HG03045 (cell line): ENCODE results near the gene SH2B2.
"Not testable (repeated sequence)": the region's sequence is repeated elsewhere in the genome, so short reads cannot be mapped to it uniquely, and the experiment has no call there.

Experiments
- ATAC-seq: cut with Tn5 transposase; IDR thresholded peaks from one replicate; pipeline ENCODE4 v1.9.1; 2021; ENCODE audit warnings: mild to moderate bottlenecking, moderate library complexity; ENCODE audit not compliant: unreplicated experiment

SH2B2 gene

DNA sequence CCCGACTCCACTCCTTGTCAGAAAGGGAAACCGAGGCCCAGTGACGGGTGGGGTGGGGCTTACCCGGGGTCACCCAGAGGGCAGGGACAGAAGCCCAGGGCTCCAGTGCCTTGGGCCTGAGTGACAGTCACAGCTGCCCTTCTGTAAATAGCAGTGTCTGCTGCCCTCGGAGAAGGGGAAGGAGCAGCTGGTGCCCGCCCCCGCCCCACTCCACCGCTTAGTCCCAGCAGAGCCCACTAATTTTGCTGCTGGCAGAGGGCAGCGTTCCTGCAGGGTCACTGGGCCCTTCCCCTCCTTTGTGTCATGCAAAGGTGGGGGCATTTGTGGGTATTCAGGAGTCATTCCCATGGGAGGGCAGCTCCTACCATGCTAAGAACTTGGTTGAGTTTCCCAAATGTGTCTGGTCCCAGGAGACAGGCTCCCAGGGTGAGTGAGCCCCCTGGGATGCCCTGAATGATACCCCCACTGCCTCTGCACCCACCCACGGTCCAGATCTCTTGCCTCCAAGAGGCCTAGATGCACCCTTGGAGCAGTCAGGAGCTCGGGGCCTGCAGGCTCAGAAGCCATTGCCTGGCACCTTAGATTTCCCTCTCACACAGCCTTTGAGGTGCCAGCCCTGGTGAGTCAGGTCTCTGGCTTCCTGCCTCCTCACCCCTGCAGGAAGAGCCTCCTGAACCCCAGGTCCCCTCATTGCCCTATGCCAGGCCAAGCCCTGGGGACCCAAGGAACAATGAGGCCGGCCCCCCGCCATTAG lies 17.2 kb downstream of the SH2B2 start:
- ATAC-seq: no peak

GRCh38 chr7:102304668-102305067 lies 18.0 kb downstream of the SH2B2 start:
- no peak for ATAC-seq

DNA sequence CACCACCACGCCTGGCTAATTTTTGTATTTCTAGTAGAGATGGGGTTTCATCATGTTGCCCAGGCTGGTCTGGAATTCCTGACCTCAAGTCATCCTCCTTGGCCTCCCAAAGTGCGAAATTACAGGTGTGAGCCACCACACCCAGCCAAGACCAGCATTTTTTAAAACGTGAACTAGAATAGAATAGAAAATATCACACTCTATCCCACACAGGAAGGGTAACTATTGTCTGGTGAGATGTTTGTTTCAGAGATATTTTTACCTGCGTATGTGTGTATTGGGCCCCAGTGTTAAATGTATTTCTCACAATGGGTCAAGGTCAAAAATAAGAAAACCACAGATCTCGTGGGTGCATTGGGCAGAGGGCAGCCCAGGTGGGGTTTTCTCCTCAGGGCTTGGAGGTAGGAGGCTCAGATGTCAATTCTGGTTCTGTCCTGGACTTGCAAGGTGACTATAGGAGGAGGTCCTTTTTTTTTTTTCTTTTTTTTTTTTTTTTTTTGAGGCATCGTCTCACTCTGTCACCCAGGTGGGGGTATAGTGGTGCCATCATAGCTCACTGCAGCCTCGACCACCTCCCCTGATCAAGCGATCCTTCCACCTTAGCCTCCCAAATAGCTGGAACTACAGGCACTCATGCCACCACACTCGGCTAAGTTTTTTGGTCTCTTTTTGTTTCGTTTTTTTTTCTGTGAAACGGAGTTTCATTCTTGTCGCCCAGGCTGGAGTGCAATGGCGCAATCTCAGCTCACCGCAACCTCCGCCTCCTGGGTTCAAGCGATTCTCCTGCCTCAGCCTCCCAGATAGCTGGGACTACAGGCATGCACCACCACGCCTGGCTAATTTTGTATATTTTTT lies 19.0 kb downstream of the SH2B2 start:
- peak; percentile 48 for ATAC-seq

DNA sequence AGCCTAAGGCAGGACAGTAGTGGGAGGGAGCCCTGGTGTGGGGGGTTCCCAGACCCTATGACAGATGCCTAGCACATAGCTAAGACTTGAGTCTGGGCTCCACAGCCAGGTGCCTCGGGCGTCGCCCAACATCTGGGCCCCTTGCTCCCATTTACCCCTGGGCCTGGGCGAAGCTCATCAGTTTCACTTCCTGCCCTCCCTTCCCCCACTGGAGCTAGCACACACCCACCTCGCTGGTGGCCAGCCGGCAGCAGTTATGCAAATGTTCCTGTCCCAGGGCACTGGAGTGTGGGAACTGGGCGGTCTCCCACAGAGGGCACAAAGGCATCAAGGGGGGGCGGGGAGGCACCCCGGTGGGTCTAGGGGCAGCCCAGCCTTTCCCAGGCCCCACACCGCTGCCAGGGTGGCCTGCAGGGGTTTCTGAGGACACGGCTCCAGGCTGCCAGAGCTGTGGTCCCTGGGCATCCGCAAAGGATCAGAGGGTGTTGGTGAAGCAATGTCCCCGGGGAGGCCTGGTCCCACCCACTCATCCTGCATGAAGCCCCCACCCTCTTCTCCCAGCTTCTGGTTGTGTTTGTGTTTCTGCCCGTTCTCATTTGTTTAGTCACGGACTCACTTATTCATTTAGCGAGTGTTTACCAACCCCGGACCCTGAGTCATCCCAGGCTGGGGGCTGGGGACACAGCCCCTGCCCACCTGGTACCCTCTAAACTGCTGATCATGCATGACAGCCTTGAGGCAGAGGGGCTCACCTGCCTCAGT lies 20.4 kb downstream of the SH2B2 start:
- ATAC-seq: peak; percentile 72

DNA sequence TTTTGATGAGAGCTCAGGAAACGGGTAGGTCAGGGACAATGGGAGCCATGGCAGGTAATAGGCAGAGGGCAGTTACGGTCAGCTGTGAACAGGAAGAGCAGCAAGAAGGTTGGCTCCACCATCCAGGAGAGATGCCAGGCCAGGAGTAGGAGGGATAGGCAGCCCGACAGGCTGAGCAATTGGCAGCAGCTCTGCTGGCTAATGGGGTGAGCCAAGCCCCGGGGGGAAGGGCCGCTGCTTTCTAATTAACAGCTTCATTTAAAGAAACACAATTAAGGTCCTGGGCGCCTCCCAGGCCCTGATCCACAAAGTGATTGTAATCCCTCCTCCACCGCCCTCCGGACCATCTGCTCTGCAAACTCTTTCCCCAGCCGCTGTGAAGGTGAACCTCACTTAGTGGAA lies 23.7 kb downstream of the SH2B2 start:
- ATAC-seq: no peak

GRCh38 chr7:102312317-102312716 lies 25.6 kb downstream of the SH2B2 start:
- ATAC-seq: no peak

DNA sequence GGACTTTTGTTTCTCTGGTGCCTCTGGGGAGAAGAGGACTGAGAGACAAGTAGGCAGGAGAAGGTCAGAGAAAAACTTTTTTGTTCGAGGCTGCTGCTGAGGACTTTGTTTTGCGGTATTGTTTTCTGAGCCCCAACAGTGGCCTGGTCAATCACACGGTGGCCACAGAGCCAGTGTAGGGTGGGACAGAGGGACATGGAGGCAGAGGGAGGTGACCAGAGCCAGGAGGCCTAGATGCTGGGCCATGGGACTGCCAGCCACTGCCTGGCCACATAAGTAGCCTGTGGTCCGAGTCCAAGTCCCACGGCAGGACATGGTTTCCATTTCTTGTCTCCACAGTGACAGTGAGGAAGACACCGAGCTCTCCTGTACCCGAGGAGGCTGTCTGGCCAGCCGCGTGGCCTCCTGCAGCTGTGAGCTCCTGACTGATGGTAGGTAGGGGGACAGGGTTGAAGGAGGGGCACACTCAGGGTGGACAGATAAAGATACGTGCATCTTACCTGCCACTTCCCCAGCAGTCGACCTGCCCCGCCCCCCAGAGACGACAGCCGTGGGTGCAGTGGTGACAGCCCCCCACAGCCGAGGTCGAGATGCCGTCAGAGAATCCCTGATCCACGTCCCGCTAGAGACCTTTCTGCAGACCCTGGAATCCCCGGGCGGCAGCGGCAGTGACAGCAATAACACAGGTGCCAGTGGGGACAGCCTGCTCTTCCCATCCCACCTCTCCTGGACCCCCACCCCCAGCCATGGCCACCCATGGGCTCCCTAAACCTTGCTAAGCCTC lies 27.5 kb downstream of the SH2B2 start:
- ATAC-seq: no peak

- no peak for ATAC-seq
Measured at GRCh38 chr7:102317231-102318059, 30.8 kb downstream of the SH2B2 start.

DNA sequence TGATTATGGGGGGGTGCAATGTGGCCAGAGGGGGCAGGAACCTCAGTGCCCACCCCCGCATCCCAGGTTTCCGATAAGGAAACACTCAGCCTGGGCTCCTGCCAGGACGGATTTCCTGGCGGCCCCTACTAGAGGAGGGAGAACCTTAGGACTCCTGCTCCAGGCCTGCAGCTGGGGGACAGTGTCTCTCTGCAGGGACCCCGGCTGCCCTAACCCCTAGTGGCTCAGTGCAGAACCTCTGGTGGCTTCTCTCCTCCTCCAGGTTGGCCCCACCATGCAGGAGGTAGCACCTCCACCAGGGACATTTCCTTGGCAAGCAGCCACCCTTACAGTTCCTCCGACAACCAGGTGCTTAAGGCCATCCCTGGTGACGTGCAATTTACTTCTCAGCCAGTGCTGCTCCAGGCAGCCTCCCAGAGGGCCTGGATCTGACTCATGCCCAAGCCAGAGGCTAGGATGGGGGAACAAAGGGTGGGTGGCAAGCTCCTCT lies 31.9 kb downstream of the SH2B2 start:
- ATAC-seq: no peak

DNA sequence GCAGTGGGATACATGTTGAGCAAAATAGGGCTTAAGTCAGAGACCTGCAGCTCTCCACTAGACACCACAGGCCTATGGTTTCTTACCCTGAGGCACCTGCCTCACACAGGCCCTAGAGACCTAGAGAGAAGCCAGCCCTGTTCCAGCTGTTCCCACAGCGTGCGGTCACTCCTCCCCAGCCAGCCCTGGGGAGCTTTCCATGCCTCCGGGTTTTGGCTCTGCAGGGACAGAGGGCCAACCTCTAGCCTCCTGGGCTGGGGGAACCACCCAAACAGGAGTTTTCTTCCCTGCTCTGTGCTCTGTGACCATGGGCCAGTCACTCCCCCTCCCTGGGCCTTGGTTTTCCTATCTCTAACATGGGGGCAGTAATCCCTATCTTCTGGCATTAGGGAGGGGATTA lies 33.0 kb downstream of the SH2B2 start:
- no peak for ATAC-seq

GRCh38 chr7:102320181-102320580 lies 33.5 kb downstream of the SH2B2 start:
- ATAC-seq: no peak

- no peak for ATAC-seq
Measured at GRCh38 chr7:102320601-102321350, 34.1 kb downstream of the SH2B2 start.

DNA sequence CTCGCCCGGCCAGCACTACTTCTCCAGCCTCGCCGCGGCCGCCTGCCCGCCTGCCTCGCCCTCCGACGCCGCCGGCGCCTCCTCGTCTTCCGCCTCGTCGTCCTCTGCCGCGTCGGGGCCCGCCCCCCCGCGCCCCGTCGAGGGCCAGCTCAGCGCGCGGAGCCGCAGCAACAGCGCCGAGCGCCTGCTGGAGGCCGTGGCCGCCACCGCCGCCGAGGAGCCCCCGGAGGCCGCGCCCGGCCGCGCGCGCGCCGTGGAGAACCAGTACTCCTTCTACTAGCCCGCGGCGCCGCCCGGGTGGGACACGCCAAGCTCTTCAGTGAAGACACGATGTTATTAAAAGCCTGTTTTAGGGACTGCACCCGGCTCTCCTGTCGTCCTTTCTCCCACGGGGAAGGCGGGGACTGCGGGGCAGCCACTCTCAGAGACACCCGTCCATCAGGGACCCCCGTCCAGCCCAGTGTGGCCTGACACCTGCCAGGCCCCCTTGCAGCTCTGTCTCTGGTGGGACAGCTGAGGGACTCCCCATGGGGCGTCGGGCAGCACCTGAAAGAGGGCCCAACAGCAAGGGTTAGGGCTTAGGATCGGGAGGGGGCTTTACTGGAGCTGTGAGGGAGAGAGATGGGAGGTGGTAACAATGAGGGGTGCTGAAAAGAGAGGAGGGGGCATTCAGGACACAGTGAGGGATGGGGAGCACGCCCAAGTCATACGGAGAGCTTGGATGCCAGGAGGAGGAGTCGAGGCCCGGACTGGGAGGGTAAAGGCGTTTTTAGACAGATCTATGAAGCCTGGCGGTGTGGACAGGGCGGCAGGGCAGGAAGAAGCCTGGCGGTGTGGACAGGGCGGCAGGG lies 34.9 kb downstream of the SH2B2 start:
- ATAC-seq: no peak

GRCh38 chr7:102322202-102322715 lies 35.6 kb downstream of the SH2B2 start:
- no peak for ATAC-seq

DNA sequence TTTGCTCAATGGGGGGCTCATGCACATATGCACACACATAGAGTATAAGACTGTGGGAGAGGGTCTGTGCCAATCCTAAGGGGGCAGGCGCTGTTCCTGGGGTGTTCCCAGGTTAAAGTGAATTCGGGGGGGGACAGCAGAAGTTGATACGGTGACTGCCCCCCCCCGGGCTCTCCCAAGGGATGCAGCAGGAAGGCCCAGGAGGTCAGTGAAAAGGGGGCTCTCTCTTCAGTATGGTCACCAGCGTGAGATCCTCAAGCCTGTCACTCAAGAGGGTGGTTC lies 37.2 kb downstream of the SH2B2 start:
- no peak for ATAC-seq

DNA sequence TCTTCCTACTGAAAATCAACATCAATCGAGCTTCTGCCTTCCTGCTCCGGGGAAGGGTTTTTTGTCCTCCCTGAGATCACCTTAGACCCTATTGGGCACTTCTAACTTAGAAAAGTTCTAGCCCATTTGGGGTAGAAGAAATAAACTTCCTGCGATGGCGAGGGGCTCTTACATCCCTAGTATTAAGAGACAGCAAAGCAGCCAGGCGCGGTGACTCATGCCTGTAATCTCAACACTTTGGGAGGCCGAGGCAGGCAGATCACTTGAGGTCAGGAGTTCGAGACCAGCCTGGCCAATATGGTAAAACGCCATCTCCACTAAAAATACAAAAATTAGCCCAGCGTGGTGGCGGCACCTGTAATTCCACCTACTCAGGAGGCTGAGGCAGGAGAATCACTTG lies 38.4 kb downstream of the SH2B2 start:
- not testable (repeated sequence) for ATAC-seq

GRCh38 chr7:102326157-102326889 lies 39.7 kb downstream of the SH2B2 start:
- ATAC-seq: no peak
